Adrenal gland (tissue), 5 donors: ENCODE measurements around the gene TDRD12.

ENCODE experiments used
- CTCF ChIP-seq, 6 experiments: fragments of 450-650 bp in 4 of 6; fragments of 200-600 bp in 2 of 6; sonication (generic) in 1 of 6; IDR thresholded peaks; 1 replicate in 5 of 6; 2 replicates in 1 of 6; pipeline versions ENCODE4 v1.5.1 to v1.8.0; 2016 to 2021; ENCODE audit warnings: antibody characterized with exemption in 6 of 6, mild to moderate bottlenecking in 2 of 6, moderate library complexity in 1 of 6
- POLR2A ChIP-seq, 2 donors: fragments of 450-650 bp; IDR thresholded peaks; one replicate each; pipeline ENCODE4 v1.6.1; 2017; ENCODE audit warnings: antibody characterized with exemption in 2 of 2, mild to moderate bottlenecking in 2 of 2, moderate library complexity in 1 of 2
- donor health status: DM: no; HTN: no; CAD: no.

GRCh38 chr19:32857584-32857983 lies 138.0 kb downstream of the TDRD12 start:
- TF ChIP-seq POLR2A (IDR thresholded peaks at IDR 0.05) (no peak), CTCF (IDR thresholded peaks at IDR 0.05) (no peak)
